DOHH2 (cell line): Measurements from ENCODE around the gene CLPTM1L.

Experiments used
- H3F3A ChIP-seq: fragments of 200-600 bp; sonication (generic), shearing (Covaris generic); 2 replicates; pipeline ENCODE4 v1.6.0; 2016; ENCODE audit warnings: antibody characterized with exemption, mild to moderate bottlenecking; ENCODE audit not compliant: control insufficient read depth, insufficient read depth
- H3K27ac ChIP-seq: fragments of 200-600 bp; sonication (generic); 2 replicates; pipeline ENCODE4 v1.5.1; 2014; ENCODE audit warnings: low read depth, mild to moderate bottlenecking, low read length, moderate library complexity
- H3K27me3 ChIP-seq: fragments of 200-600 bp; sonication (generic); 2 replicates; pipeline ENCODE4 v1.6.1; 2014; ENCODE audit warnings: mild to moderate bottlenecking, low read length, mixed read lengths; ENCODE audit not compliant: control insufficient read depth
- H3K36me3 ChIP-seq: fragments of 200-600 bp; sonication (generic); 2 replicates; pipeline ENCODE4 v1.6.1; 2014; ENCODE audit warnings: mild to moderate bottlenecking, low read length, moderate library complexity, mixed read lengths; ENCODE audit not compliant: control insufficient read depth
- H3K4me1 ChIP-seq: fragments of 200-600 bp; sonication (generic); 2 replicates; pipeline ENCODE4 v1.6.1; 2014; ENCODE audit warnings: mild to moderate bottlenecking, low read length, mixed read lengths; ENCODE audit not compliant: control insufficient read depth
- H3K4me2 ChIP-seq: fragments of 200-600 bp; sonication (generic); 2 replicates; pipeline ENCODE4 v1.6.0; 2014; ENCODE audit warnings: mild to moderate bottlenecking, low read length, moderate library complexity
- H3K4me3 ChIP-seq: fragments of 200-600 bp; sonication (generic); 2 replicates; pipeline ENCODE4 v1.5.1; 2014; ENCODE audit warnings: mild to moderate bottlenecking, low read length, mixed read lengths
- H3K79me2 ChIP-seq: fragments of 200-600 bp; sonication (generic); 2 replicates; pipeline ENCODE4 v1.6.1; 2014; ENCODE audit warnings: mild to moderate bottlenecking, low read length, mixed read lengths; ENCODE audit not compliant: control insufficient read depth
- H3K9me2 ChIP-seq: fragments of 200-600 bp; sonication (generic); replicated peaks from 2 replicates; pipeline ENCODE4 v1.6.1; 2014; ENCODE audit warnings: mild to moderate bottlenecking, low read length, mixed read lengths; ENCODE audit not compliant: control insufficient read depth
- H3K9me3 ChIP-seq: fragments of 200-600 bp; sonication (generic); 2 replicates; pipeline ENCODE4 v1.6.1; 2014; ENCODE audit warnings: antibody characterized with exemption, low read length, mixed read lengths; ENCODE audit not compliant: control insufficient read depth, insufficient read depth
- H4K20me1 ChIP-seq: fragments of 200-600 bp; sonication (generic); 2 replicates; pipeline ENCODE4 v1.6.0; 2014; ENCODE audit warnings: low read depth, mild to moderate bottlenecking, antibody characterized with exemption, low read length, moderate library complexity; ENCODE audit not compliant: control insufficient read depth, insufficient read depth
- EZH2phosphoT487 ChIP-seq: fragments of 200-600 bp; sonication (generic); IDR thresholded peaks from 2 replicates; pipeline ENCODE4 v1.6.1; 2017; ENCODE audit warnings: borderline replicate concordance, mild to moderate bottlenecking, antibody characterized with exemption, low read length, moderate library complexity, mixed read lengths
- TF ChIP-seq, protein P1 (sequence below): fragments of 200-600 bp; sonication (generic); IDR thresholded peaks from one replicate; pipeline ENCODE4 v1.5.1; 2014; ENCODE audit warnings: antibody characterized with exemption, mild to moderate bottlenecking, low read depth, low read length; ENCODE audit not compliant: poor library complexity, severe bottlenecking

The CLPTM1L gene, protein sequence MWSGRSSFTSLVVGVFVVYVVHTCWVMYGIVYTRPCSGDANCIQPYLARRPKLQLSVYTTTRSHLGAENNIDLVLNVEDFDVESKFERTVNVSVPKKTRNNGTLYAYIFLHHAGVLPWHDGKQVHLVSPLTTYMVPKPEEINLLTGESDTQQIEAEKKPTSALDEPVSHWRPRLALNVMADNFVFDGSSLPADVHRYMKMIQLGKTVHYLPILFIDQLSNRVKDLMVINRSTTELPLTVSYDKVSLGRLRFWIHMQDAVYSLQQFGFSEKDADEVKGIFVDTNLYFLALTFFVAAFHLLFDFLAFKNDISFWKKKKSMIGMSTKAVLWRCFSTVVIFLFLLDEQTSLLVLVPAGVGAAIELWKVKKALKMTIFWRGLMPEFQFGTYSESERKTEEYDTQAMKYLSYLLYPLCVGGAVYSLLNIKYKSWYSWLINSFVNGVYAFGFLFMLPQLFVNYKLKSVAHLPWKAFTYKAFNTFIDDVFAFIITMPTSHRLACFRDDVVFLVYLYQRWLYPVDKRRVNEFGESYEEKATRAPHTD

DNA sequence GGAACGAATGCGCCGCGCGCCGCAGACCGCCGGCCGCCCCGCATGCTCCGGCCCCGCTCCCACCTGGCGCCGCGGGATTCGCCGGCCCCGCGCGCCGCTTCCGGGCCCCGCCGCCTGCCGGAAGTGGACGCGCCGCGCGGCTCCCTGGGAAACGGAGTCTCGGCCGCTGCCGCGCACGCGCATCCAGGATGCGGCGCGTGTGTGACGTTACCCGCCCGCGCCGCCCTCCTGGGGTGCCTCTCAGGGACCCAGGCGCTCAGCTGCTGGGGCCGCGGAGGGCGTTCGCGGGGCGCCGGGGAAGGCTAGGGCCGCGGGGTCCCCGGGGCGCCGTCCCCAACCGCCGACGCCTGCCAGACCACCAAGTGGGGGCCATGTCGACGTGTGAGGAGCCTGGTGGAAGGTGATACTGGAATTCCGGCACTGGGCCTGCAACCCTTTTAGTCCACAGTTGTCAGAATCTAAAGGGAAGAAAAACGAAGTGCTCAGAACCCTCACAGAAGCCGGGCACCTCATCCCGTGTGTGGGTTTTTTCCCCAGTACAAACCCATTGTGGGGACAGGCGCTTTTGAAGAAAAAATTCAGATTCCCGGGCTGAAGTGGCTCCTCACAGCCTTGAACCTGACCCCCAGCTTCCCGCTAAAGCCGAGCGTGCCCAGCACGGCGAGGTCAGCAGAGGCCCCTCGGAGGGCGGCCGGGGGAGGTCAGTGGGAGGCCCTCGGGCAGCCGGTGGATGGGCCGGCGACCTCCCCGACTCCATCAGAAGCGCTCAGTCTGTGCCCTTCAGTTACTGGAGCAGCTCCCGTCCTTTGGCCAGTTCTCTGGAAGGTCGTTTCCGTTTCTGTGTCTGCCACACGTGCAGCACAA lies at the start of gene CLPTM1L:
CLPTM1L (minus strand) TSS at position 125 of the 864 bp plus-strand sequence. CDS start 258 bp downstream, outside the sequence.
- peaks cover 7% of the 10 kb centered on the region; the same call in 1 of the 2 replicates for H4K20me1 ChIP-seq
- H3K4me1 ChIP-seq: peaks cover 40% of the 10 kb centered on the region
- H3K9me2 ChIP-seq: no peaks in the 10 kb centered on the region
- H3F3A ChIP-seq: peaks cover 18% of the 10 kb centered on the region
- TF ChIP-seq, protein P1, sequence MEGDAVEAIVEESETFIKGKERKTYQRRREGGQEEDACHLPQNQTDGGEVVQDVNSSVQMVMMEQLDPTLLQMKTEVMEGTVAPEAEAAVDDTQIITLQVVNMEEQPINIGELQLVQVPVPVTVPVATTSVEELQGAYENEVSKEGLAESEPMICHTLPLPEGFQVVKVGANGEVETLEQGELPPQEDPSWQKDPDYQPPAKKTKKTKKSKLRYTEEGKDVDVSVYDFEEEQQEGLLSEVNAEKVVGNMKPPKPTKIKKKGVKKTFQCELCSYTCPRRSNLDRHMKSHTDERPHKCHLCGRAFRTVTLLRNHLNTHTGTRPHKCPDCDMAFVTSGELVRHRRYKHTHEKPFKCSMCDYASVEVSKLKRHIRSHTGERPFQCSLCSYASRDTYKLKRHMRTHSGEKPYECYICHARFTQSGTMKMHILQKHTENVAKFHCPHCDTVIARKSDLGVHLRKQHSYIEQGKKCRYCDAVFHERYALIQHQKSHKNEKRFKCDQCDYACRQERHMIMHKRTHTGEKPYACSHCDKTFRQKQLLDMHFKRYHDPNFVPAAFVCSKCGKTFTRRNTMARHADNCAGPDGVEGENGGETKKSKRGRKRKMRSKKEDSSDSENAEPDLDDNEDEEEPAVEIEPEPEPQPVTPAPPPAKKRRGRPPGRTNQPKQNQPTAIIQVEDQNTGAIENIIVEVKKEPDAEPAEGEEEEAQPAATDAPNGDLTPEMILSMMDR: no peak
- no peak for TF ChIP-seq EZH2phosphoT487
- peak within 1 kb of the TSS; percentile 99 for H3K4me2 ChIP-seq
- no peaks in the 10 kb centered on the region for H3K27me3 ChIP-seq
- peak within 1 kb of the TSS; percentile 93 for H3K4me3 ChIP-seq
- peak within 1 kb of the TSS; percentile 88 for H3K27ac ChIP-seq
- peaks cover 42% of the 10 kb centered on the region for H3K36me3 ChIP-seq
- H3K79me2 ChIP-seq: peaks cover 57% of the 10 kb centered on the region
- no peaks in the 10 kb centered on the region for H3K9me3 ChIP-seq

DNA sequence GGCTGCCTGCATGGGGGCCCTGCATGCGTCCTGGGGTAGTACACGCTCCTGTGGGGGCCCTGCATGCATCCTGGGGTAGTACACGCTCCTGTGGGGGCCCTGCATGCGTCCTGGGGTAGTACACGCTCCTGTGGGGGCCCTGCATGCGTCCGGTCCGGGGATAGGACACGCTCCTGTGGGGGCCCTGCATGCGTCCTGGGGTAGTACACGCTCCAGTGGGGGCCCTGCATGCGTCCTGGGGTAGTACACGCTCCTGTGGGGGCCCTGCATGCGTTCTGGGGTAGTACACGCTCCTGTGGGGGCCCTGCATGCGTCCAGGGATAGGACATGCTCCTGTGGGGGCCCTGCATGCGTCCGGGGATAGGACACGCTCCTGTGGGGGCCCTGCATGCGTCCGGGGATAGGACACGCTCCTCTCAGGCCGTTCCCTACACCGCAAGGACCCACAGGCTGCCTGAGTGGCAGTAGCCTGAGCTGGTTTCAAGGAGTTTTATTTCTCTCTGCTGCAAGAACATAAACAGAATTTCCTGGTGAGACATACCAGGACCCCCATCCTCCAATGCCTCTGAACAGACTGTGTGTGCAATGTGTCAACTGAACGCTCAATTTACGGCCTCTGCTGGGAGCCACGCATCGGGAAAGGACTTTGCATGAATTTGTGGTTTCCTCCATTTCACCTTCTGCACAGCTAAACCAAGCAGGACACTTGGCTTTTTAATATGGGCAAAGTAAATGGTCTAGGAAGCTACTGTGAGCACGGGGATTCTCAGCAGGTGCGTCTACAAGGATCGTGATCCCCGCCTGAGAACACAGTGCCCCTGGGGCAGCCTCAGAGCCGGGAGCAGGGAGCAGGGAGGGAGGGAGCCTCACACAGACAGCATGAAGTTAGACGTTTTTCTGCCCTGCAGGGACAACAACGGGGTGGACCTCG lies 48.9 kb upstream of the CLPTM1L start:
- H3K4me3 ChIP-seq: no peak overlapping the region
- no peak overlapping the region for H3K27ac ChIP-seq
- no peaks in the 10 kb centered on the region for H3F3A ChIP-seq
- no peaks in the 10 kb centered on the region for H3K4me1 ChIP-seq
- H3K9me3 ChIP-seq: no peaks in the 10 kb centered on the region
- TF ChIP-seq EZH2phosphoT487: no peak
- TF ChIP-seq, protein P1: no peak
- no peaks in the 10 kb centered on the region for H4K20me1 ChIP-seq
- H3K9me2 ChIP-seq: no peaks in the 10 kb centered on the region
- no peaks in the 10 kb centered on the region for H3K79me2 ChIP-seq
- H3K36me3 ChIP-seq: no peaks in the 10 kb centered on the region
- peaks cover 11% of the 10 kb centered on the region for H3K27me3 ChIP-seq
- H3K4me2 ChIP-seq: no peak overlapping the region

DNA sequence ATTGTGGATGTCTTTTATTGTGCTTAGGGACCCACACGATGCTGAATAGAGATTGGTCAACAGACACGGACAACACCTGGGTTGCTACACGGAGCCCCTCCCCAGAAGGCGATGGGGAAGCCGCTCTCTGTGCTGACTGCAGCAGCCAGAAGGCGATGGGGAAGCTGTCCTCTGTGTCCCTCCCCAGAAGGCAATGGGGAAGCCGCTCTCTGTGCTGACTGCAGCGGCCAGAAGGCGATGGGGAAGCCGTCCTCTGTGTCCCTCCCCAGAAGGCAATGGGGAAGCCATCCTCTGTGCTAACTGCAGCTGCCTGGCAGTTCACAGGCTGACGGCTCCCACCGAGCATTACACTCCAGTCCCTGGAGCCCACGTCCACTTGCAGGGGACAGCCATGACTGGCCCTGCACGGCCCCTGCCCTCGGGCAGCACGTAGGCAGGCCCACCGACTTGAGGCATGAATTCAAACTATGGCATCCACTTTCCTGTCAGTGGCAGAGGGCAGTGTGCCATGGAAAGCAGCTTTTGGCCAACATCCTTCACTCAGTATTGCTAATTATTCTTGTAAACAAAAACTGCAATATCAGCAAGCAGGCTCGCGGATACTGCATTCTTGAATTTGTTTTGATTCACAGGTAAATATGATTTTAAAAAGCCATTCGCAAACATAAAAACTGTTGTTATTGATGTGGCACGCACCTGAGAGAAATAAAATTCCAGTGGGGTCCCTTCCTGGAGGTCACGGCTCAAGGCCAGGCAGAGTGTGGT lies 48.1 kb upstream of the CLPTM1L start:
- Histone ChIP-seq H3K27me3 (peaks cover 8% of the 10 kb centered on the region), H3K9me3 (no peaks in the 10 kb centered on the region), H3K9me2 (no peaks in the 10 kb centered on the region), H3K4me1 (no peaks in the 10 kb centered on the region), H3K4me2 (no peak overlapping the region), H3F3A (no peaks in the 10 kb centered on the region), H3K4me3 (no peak overlapping the region), H3K79me2 (no peaks in the 10 kb centered on the region), H3K36me3 (no peaks in the 10 kb centered on the region), H3K27ac (no peak overlapping the region), H4K20me1 (no peaks in the 10 kb centered on the region)
- TF ChIP-seq, protein P1: no peak
- no peak for TF ChIP-seq EZH2phosphoT487
